GM18868 (cell line): ENCODE results near the gene TET3.

Experiments used
- ATAC-seq: cut with Tn5 transposase; IDR thresholded peaks from one replicate; pipeline ENCODE4 v1.9.1; 2021; ENCODE audit warnings: mild to moderate bottlenecking, moderate library complexity; ENCODE audit not compliant: unreplicated experiment

TET3 gene

DNA sequence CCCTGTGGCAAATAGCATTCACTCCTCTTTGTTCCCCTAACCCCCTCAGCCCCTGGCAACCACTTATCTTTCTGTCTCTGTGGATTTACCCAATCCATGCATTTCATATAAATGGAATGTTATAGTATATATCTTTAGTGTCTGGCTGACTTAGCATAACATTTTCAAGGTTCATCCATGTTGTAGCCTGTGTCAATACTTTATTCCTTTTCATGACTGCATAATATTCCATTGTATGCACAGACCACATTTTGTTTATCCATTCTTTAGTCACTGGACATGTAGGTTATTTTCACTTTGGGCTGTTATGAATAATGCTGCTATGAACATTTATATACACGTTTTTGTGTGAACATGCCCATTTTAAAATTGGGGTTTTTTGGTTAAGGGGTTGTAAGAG, 42.8 kb downstream of the TET3 start:
- ATAC-seq = no peak

DNA sequence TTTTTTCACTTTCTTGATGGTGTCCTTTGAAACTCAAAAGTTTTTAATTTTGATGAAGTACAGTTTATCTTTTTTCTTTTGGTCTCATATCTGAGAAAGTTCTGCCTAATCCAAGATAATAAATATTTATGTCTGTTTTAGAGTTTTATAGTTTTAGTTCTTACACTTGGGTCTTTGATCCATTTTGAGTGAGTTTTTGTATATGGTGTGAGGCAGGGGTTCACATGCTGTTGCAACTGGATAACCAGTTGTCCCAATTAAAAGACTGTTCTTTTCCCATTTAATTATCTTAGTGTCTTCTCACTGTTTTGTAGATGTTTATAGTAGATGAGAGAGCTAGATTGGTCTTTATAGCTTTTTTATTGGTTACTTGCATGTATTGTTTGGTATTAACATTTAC, 43.6 kb downstream of the TET3 start:
- no peak for ATAC-seq

DNA sequence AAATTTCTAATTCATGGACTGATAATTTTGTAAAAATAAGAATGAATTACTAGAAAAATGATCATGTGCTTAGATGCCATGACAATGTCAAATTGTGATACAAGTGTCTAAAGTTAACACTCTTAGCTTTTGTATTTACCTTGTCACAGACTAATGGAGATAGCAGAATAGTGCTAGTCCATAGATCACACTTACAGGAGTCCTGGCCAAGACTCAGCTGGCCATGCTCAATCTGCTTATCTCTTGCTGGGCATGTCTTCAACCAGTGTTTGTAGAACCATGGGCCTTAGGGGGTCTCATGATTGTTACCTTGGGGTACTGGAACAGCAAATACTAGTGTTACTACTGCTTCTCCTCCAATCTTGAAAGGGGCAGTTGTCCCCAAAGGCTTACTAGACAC, 44.0 kb downstream of the TET3 start:
- no peak for ATAC-seq

DNA sequence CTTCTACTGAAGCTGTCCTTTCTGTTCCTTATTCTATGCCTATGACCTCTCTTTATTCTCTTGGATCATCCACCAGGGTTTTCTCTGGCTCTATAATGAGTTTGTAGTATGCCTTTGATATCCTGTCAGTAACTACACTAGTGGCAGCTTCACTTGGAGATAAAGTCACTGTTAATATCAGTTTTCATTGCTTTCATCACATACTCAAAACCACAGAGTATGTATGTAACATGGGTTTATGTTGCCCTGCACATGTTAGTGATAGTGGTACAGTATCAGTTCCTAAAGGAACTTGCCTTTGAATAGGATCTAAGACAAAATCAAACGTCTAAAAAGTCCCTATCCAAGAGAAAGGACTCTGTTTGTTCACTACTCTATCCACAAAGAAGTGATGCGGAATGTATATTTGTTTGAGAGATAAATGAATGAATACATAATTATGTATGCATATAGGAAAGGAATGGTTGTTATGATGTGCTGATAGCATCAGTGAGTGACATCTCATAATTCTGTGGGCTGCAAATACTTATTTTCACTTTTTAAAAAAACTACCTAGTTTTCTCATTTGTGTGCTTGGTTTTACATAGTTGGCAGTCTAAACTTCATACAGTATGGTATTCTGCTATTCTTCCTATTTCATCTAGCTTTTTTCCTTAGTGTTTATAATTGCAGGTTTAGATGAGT, 45.1 kb downstream of the TET3 start:
- no peak for ATAC-seq

DNA sequence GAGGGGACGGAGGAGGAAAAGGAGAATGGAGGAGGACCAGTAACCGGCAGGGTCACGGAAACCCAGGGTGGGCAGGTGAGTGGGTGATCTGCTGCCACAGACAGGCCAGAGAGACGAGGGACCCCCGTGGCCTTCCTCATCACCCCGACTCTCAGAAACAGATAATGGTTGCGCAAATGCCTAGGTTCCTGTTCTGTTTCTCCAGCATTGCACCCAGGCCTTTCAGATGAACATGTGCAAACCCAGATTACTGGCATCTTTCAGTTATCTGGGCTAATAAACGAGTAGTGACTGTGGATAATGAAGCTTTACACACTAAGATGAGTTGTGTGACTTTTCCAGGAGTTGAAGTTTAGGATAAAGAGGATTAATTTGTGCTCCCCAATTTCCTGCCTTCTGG, 46.5 kb downstream of the TET3 start:
- no peak for ATAC-seq

DNA sequence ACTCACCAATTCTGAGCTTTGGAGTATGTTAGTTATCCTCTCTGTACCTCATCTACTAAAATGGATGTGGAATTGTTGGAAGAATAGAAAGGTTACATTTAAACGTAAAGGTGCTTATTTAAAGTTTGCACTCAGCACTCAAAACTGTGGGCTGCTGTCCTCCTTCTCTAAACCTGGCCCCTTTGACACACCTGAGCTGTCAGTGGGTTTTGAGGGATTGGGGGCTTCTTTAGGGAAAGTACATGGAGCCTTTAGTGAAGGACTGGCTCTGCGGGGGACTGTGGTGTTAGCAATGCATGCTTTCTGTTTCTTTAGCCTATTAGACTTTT, 47.2 kb downstream of the TET3 start:
- no peak for ATAC-seq

DNA sequence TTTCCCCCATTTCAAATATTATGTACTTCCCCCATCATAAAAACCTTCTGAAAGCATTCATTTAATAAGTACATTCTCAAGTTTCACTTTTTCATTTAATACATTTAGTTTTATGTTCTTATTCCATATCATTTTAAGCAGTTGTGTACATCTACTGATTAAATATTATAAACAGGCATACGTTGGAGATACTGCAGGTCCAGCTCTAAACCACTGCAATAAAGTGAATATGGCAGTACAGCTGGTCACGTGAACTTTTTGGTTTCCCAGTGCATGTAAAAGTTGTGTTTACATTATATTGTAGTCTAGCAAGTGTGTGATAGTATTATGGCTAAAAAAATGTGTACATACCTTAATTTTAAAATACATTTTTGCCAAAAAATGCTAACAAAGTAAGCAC, 48.7 kb downstream of the TET3 start:
- ATAC-seq = no peak
